ENCODE measurements around the gene SOD2. TPM values are rescaled to one million over a fixed set of nuclear protein-coding genes. Genes with fewer than 3 reads are reported as not detected.
"Not testable (repeated sequence)": the region's sequence is repeated elsewhere in the genome, so short reads cannot be mapped to it uniquely, and the experiment has no call there.

Gene SOD2
- total RNA-seq, 1 experiment from 2014 or later, result 41.0 TPM

DNA sequence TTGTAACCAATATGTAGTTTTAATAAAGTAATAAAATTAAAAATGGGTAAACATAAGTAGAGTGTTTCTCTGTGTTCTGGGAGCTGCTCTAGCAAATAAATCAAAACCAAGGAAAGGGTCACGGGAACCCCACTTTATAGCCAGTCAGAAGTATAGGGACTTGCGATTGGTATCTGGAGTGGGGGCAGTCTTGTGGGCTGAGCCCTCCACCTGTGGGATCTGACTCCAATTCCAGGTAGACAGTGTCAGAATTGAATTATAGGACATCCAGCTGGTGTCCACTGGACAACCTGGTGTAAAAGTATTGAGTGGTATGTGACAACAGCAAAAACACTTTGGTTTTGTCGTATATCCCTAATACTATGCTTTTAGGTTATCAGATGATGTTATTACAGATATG is 14.5 kb downstream of the SOD2 start:
- no peak overlapping the region for H3K27ac ChIP-seq (ENCODE audit: low read length)
- DNase-seq, result no peak
- H3K27me3 ChIP-seq (ENCODE audit: low read length), result no peaks in the 10 kb centered on the region
- peaks cover 30% of the 10 kb centered on the region for H3K36me3 ChIP-seq (ENCODE audit: insufficient read depth, low read length)
- H3K4me2 ChIP-seq (ENCODE audit: low read depth, low read length, poor library complexity, severe bottlenecking), result no peak overlapping the region
- no peaks in the 10 kb centered on the region for H4K20me1 ChIP-seq (ENCODE audit: insufficient read depth, low read depth, low read length)
- no peaks in the 10 kb centered on the region for H3K4me1 ChIP-seq (ENCODE audit: low read length)
- no peak overlapping the region for H2AFZ ChIP-seq (ENCODE audit: low read length)
- H3K4me3 ChIP-seq (ENCODE audit: low read length), result no peak overlapping the region
- 0 out of 2 replicates have a peak, but pooled peaks cover 3% of the 10 kb centered on the region for H3K79me2 ChIP-seq (ENCODE audit: low read length)
- no peaks in the 10 kb centered on the region for H3K9me2 ChIP-seq (replicated peaks; ENCODE audit: insufficient read depth, low read length)
- no peak overlapping the region for H3K9ac ChIP-seq (ENCODE audit: low read length)
- H3K9me3 ChIP-seq (ENCODE audit: low read length), result no peaks in the 10 kb centered on the region

DNA sequence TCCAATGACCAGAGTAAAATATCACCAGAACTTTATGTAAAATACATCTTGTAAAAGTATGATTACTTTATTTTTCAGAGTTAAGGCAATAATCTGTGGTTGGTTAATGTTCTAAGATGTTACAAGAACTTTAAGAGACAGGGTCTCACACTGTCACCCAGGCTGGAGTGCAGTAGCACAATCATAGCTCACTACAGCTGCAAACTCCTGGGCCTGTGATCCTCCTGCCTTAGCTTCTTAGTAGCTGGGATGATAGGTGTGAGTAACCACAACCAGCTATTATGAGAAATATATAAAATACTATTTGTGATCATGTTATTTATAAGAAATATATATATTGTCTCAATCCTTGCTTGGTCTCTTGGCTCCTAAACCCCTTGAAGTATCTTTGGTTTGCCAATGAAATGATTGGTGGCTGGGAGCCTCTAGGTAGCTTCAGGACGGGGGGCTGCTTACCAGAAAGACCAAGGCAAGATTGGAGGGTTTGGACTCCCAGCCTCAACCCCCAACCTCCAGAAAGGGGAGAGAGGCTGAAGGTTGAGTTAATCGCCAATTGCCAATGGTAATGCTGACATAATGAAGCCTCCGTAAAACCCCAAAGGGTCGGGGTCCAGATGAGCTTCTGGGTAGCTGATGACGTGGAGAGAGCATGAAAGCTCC is 15.4 kb downstream of the SOD2 start:
- no peak overlapping the region for H3K4me3 ChIP-seq (ENCODE audit: low read length)
- H3K4me2 ChIP-seq (ENCODE audit: low read depth, low read length, poor library complexity, severe bottlenecking), result no peak overlapping the region
- no peak overlapping the region for H2AFZ ChIP-seq (ENCODE audit: low read length)
- H3K9me2 ChIP-seq (replicated peaks; ENCODE audit: insufficient read depth, low read length), result no peaks in the 10 kb centered on the region
- no peak for DNase-seq
- H3K27ac ChIP-seq (ENCODE audit: low read length), result no peak overlapping the region
- H4K20me1 ChIP-seq (ENCODE audit: insufficient read depth, low read depth, low read length), result no peaks in the 10 kb centered on the region
- no peaks in the 10 kb centered on the region for H3K27me3 ChIP-seq (ENCODE audit: low read length)
- peaks cover 30% of the 10 kb centered on the region for H3K36me3 ChIP-seq (ENCODE audit: insufficient read depth, low read length)
- H3K9me3 ChIP-seq (ENCODE audit: low read length), result no peaks in the 10 kb centered on the region
- H3K9ac ChIP-seq (ENCODE audit: low read length), result no peak overlapping the region
- H3K4me1 ChIP-seq (ENCODE audit: low read length), result no peaks in the 10 kb centered on the region
- H3K79me2 ChIP-seq (ENCODE audit: low read length), result 0 out of 2 replicates have a peak, but pooled peaks cover 3% of the 10 kb centered on the region

- H3K9ac ChIP-seq (ENCODE audit: low read length), result no peak overlapping the region
- H3K79me2 ChIP-seq (ENCODE audit: low read length), result 0 out of 2 replicates have a peak, but pooled peaks cover 3% of the 10 kb centered on the region
- no peaks in the 10 kb centered on the region for H3K9me2 ChIP-seq (replicated peaks; ENCODE audit: insufficient read depth, low read length)
- H3K27ac ChIP-seq (ENCODE audit: low read length), result no peak overlapping the region
- no peak overlapping the region for H3K4me2 ChIP-seq (ENCODE audit: low read depth, low read length, poor library complexity, severe bottlenecking)
- no peaks in the 10 kb centered on the region for H3K27me3 ChIP-seq (ENCODE audit: low read length)
- H3K4me3 ChIP-seq (ENCODE audit: low read length), result no peak overlapping the region
- H4K20me1 ChIP-seq (ENCODE audit: insufficient read depth, low read depth, low read length), result no peaks in the 10 kb centered on the region
- DNase-seq, result no peak
- peaks cover 30% of the 10 kb centered on the region for H3K36me3 ChIP-seq (ENCODE audit: insufficient read depth, low read length)
- no peak overlapping the region for H2AFZ ChIP-seq (ENCODE audit: low read length)
- H3K4me1 ChIP-seq (ENCODE audit: low read length), result no peaks in the 10 kb centered on the region
- H3K9me3 ChIP-seq (ENCODE audit: low read length), result no peaks in the 10 kb centered on the region
These were observed 16.0 kb downstream of the SOD2 start for GRCh38 chr6:159676890-159677505.

GRCh38 chr6:159676236-159676635 is 16.8 kb downstream of the SOD2 start:
- H3K4me2 ChIP-seq (ENCODE audit: low read depth, low read length, poor library complexity, severe bottlenecking); H4K20me1 ChIP-seq (ENCODE audit: insufficient read depth, low read depth, low read length); H3K4me3 ChIP-seq (ENCODE audit: low read length); H3K9me3 ChIP-seq (ENCODE audit: low read length); H2AFZ ChIP-seq (ENCODE audit: low read length); H3K9ac ChIP-seq (ENCODE audit: low read length); H3K27me3 ChIP-seq (ENCODE audit: low read length); H3K9me2 ChIP-seq (replicated peaks; ENCODE audit: insufficient read depth, low read length); H3K79me2 ChIP-seq (ENCODE audit: low read length); H3K4me1 ChIP-seq (ENCODE audit: low read length); DNase-seq; H3K27ac ChIP-seq (ENCODE audit: low read length): not testable (repeated sequence)
- H3K36me3 ChIP-seq (ENCODE audit: insufficient read depth, low read length), result peaks cover 24% of the 10 kb centered on the region

DNA sequence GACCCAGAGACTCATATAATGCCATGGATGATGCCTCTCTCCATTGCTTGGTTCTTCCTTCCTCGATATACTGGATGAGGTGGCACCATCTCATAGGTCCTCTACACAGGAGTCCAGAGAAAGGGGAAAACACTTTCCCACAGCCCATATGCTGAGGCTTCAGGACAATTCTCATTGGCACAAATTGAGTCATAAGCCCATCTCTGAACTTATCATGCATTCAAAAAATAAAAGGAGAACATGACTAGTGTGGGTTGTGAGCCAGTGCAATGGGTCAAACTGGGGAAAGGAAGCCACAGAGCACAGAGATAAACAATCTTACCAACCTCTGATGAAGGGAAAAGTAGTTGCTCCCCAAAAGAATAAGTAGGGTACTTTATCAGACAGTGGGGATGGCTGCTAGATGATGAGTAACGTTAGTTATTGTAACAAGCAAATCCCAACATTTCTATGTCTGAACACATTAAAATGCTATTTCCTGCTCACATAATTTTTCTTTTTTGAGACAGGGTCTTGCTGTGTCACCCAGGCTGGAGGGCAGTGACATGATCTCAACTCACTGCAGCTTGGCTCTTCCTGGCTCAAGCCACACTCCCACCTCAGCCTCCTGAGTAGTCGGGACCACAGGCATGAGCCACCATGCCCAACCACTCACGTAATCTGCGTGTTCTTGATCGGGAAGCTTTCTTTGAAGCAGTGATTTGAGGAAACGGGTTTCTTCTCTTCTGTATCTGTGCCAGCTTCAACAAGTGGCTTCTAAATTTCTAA is 27.0 kb downstream of the SOD2 start:
- H3K4me1 ChIP-seq (ENCODE audit: low read length), result no peaks in the 10 kb centered on the region
- H2AFZ ChIP-seq (ENCODE audit: low read length), result no peak overlapping the region
- DNase-seq, result no peak
- H3K9me2 ChIP-seq (replicated peaks; ENCODE audit: insufficient read depth, low read length), result no peaks in the 10 kb centered on the region
- H3K79me2 ChIP-seq (ENCODE audit: low read length), result no peaks in the 10 kb centered on the region
- H3K4me2 ChIP-seq (ENCODE audit: low read depth, low read length, poor library complexity, severe bottlenecking), result no peak overlapping the region
- no peak overlapping the region for H3K4me3 ChIP-seq (ENCODE audit: low read length)
- no peaks in the 10 kb centered on the region for H3K27me3 ChIP-seq (ENCODE audit: low read length)
- H3K36me3 ChIP-seq (ENCODE audit: insufficient read depth, low read length), result peaks cover 5% of the 10 kb centered on the region; the same call in 1 of the 2 replicates
- no peak overlapping the region for H3K27ac ChIP-seq (ENCODE audit: low read length)
- H3K9ac ChIP-seq (ENCODE audit: low read length), result no peak overlapping the region
- no peaks in the 10 kb centered on the region for H3K9me3 ChIP-seq (ENCODE audit: low read length)
- H4K20me1 ChIP-seq (ENCODE audit: insufficient read depth, low read depth, low read length), result no peaks in the 10 kb centered on the region

- not testable (repeated sequence) for H2AFZ ChIP-seq (ENCODE audit: low read length); DNase-seq; H3K4me1 ChIP-seq (ENCODE audit: low read length); H3K4me3 ChIP-seq (ENCODE audit: low read length); H3K9ac ChIP-seq (ENCODE audit: low read length); H3K4me2 ChIP-seq (ENCODE audit: low read depth, low read length, poor library complexity, severe bottlenecking); H3K9me3 ChIP-seq (ENCODE audit: low read length); H3K36me3 ChIP-seq (ENCODE audit: insufficient read depth, low read length); H3K27ac ChIP-seq (ENCODE audit: low read length); H3K9me2 ChIP-seq (replicated peaks; ENCODE audit: insufficient read depth, low read length); H3K27me3 ChIP-seq (ENCODE audit: low read length); H3K79me2 ChIP-seq (ENCODE audit: low read length); H4K20me1 ChIP-seq (ENCODE audit: insufficient read depth, low read depth, low read length)
These were observed 29.6 kb downstream of the SOD2 start for GRCh38 chr6:159663368-159663889.

DNA sequence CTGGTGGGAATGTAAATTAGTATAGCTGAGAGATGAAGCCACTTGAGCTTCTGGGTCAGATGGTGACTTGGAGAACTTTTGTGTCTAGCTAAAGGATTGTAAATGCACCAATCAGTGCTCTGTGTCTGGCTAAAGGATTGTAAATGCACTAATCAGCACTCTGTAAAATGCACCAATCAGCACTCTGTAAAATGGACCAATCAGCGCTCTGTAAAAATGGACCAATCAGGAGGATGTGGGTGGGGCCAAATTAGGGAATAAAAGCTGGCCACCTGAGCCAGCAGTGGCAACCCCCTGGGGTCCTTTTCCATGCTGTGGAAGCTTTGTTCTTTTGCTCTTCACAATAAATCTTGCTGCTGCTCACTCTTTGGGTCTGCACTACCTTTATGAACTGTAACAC is 31.1 kb downstream of the SOD2 start:
- H4K20me1 ChIP-seq (ENCODE audit: insufficient read depth, low read depth, low read length); H3K4me3 ChIP-seq (ENCODE audit: low read length); H3K4me1 ChIP-seq (ENCODE audit: low read length); H3K9ac ChIP-seq (ENCODE audit: low read length); H3K27me3 ChIP-seq (ENCODE audit: low read length); H2AFZ ChIP-seq (ENCODE audit: low read length); H3K79me2 ChIP-seq (ENCODE audit: low read length); H3K9me3 ChIP-seq (ENCODE audit: low read length); H3K9me2 ChIP-seq (replicated peaks; ENCODE audit: insufficient read depth, low read length); DNase-seq; H3K4me2 ChIP-seq (ENCODE audit: low read depth, low read length, poor library complexity, severe bottlenecking); H3K27ac ChIP-seq (ENCODE audit: low read length); H3K36me3 ChIP-seq (ENCODE audit: insufficient read depth, low read length): not testable (repeated sequence)

GRCh38 chr6:159655409-159655988 is 37.5 kb downstream of the SOD2 start:
- H3K27ac ChIP-seq (ENCODE audit: low read length), result no peak overlapping the region
- H3K9me2 ChIP-seq (replicated peaks; ENCODE audit: insufficient read depth, low read length), result no peaks in the 10 kb centered on the region
- no peaks in the 10 kb centered on the region for H4K20me1 ChIP-seq (ENCODE audit: insufficient read depth, low read depth, low read length)
- no peak overlapping the region for H3K9ac ChIP-seq (ENCODE audit: low read length)
- no peak overlapping the region for H3K4me2 ChIP-seq (ENCODE audit: low read depth, low read length, poor library complexity, severe bottlenecking)
- H3K4me3 ChIP-seq (ENCODE audit: low read length), result no peak overlapping the region
- no peaks in the 10 kb centered on the region for H3K79me2 ChIP-seq (ENCODE audit: low read length)
- DNase-seq, result no peak
- H3K36me3 ChIP-seq (ENCODE audit: insufficient read depth, low read length), result no peaks in the 10 kb centered on the region
- H2AFZ ChIP-seq (ENCODE audit: low read length), result no peak overlapping the region
- no peaks in the 10 kb centered on the region for H3K27me3 ChIP-seq (ENCODE audit: low read length)
- no peaks in the 10 kb centered on the region for H3K9me3 ChIP-seq (ENCODE audit: low read length)
- peaks cover 8% of the 10 kb centered on the region for H3K4me1 ChIP-seq (ENCODE audit: low read length)

Data from Karpas-422 (cell line).